SJSA1 (cell line): ENCODE data around the gene MRC2. TPM values are rescaled to one million over a fixed set of nuclear protein-coding genes. Genes with fewer than 3 reads are reported as not detected.
A peak's percentile ranks its signal among the peaks of the same experiment; 100 is the strongest.

ENCODE experiments used
- DNase-seq, 2 experiments: peaks; one replicate each; pipeline ENCODE4 v3.0.0-alpha.2; 2015 to 2020; ENCODE audit warnings: low spot score in 2 of 2, low read depth in 1 of 2
- H3K27ac ChIP-seq: fragments of 250-450 bp; sonication (Bioruptor Pico); 2 replicates; pipeline ENCODE4 v1.5.1; 2020; ENCODE audit warnings: mild to moderate bottlenecking, moderate library complexity
- H3K27me3 ChIP-seq: fragments of 250-450 bp; sonication (Bioruptor Pico); replicated peaks from 2 replicates; pipeline ENCODE4 v1.5.1; 2020; ENCODE audit warnings: mild to moderate bottlenecking, moderate library complexity
- H3K36me3 ChIP-seq: fragments of 250-450 bp; sonication (Bioruptor Pico); 2 replicates; pipeline ENCODE4 v1.5.1; 2020; ENCODE audit warnings: mild to moderate bottlenecking
- H3K4me1 ChIP-seq: fragments of 250-450 bp; sonication (Bioruptor Pico); replicated peaks from 2 replicates; pipeline ENCODE4 v1.6.1; 2021; ENCODE audit warnings: mild to moderate bottlenecking
- H3K4me3 ChIP-seq: fragments of 250-450 bp; sonication (Bioruptor Pico); 2 replicates; pipeline ENCODE4 v1.5.1; 2020; ENCODE audit warnings: mild to moderate bottlenecking
- H3K9me3 ChIP-seq: fragments of 250-450 bp; sonication (Bioruptor Pico); replicated peaks from 2 replicates; pipeline ENCODE4 v1.5.1; 2020; ENCODE audit warnings: mild to moderate bottlenecking
- total RNA-seq: library from RNA; depleted of rRNA; stranded (reverse); fragments of >200 nt; shearing (Covaris generic); gene quantifications from 2 replicates; pipeline ENCODE4 v1.2.3, GENCODE V29; 2014

MRC2 gene
- total RNA-seq, 1 experiment from 2014 or later = 202 TPM

- H3K27me3 ChIP-seq = no peaks in the 10 kb centered on the region
- H3K27ac ChIP-seq = no peak overlapping the region
- DNase-seq = no peak
- H3K36me3 ChIP-seq = peaks cover 22% of the 10 kb centered on the region
- no peaks in the 10 kb centered on the region for H3K9me3 ChIP-seq
- H3K4me3 ChIP-seq = no peak overlapping the region
- H3K4me1 ChIP-seq = no peaks in the 10 kb centered on the region
Observed at GRCh38 chr17:62618647-62619416, 8.6 kb upstream of the MRC2 start.

DNA sequence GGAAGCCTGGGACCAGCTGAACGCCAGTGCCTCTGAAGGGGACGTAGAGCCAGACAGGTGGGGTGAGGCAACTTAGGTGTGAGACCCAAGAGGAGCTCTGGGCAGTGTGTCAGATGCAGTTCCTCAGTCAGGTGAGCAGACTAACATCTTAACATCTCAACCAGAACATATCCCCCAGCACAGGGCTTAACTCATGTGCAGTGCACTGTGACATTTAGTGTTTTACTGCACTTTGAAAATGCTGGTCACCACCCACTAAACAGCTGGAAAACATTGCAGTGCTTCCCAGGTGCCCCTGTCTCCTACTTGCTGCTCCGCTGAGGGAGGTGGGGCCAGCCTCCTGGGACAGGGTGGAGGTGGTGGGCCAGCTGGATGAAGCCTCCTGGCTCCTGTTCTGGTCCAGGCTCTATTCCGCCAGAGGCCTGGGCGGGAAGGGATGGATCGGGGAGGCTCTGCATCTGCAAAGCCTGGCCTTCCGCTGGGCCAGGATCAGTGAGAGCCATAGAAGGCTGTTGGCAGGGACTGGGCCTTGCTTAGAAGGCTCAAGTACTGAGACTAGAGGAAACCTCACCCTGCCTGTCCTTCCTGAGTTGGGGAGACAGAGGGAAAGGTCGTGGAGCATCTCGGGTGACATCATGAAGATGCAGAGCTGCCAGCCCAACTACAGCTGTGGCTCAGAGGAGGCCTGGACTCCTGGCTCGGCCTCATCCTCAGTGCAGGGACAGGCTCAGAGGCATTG lies 7.9 kb upstream of the MRC2 start:
- Histone ChIP-seq H3K36me3 (peaks cover 18% of the 10 kb centered on the region), H3K9me3 (no peaks in the 10 kb centered on the region), H3K4me3 (no peak overlapping the region), H3K27ac (no peak overlapping the region), H3K4me1 (no peaks in the 10 kb centered on the region), H3K27me3 (no peaks in the 10 kb centered on the region)
- no peak for DNase-seq

GRCh38 chr17:62621223-62621622 lies 6.2 kb upstream of the MRC2 start:
- H3K4me1 ChIP-seq = no peaks in the 10 kb centered on the region
- no peak overlapping the region for H3K4me3 ChIP-seq

DNA sequence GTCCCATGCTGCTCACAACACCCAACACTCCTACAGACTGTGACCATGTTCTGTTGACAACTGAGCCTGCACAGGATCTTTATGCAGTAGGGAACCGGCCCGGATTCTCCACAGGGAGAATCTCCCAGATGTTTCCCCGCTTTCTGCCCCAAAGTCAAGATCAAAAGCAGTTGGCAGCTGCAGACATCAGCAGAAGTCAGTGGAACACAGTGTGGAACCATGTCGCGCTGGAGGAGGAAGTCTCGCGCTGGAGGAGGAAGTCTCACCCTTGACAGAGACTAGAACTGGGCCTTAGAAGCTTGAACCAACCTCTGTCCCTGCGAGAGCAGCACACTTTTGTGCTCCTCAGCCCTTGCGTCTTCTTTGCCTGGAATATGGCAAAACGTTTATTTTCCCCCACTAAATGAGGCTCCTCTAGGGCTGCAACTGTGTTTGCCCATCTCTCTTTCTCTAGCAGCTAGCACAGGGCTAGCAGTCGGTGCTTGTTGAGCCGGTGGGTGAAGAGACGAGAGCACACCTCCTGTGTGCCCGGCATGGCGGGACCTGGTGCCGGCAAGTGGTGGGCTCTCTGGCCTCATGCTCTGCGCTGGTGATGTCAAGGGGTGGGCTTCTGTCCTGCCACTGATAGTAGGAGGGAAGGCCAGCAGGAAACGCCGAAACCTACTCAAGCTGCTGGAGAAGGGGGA lies 2.1 kb upstream of the MRC2 start:
- no peaks in the 10 kb centered on the region for H3K9me3 ChIP-seq
- peaks cover 15% of the 10 kb centered on the region for H3K36me3 ChIP-seq
- no peak overlapping the region for H3K4me3 ChIP-seq
- peaks cover 30% of the 10 kb centered on the region for H3K4me1 ChIP-seq
- H3K27ac ChIP-seq = no peak overlapping the region
- DNase-seq = no peak
- H3K27me3 ChIP-seq = no peaks in the 10 kb centered on the region

More at GRCh38 chr17:62621223-62621622, 6.2 kb upstream of the MRC2 start:
- Histone ChIP-seq H3K9me3 (no peaks in the 10 kb centered on the region), H3K36me3 (peaks cover 5% of the 10 kb centered on the region), H3K27ac (no peak overlapping the region), H3K27me3 (no peaks in the 10 kb centered on the region)
- no peak for DNase-seq

- no peaks in the 10 kb centered on the region for H3K27me3 ChIP-seq
- peaks cover 35% of the 10 kb centered on the region for H3K4me1 ChIP-seq
- DNase-seq = no peak
- H3K27ac ChIP-seq = no peak overlapping the region
- H3K36me3 ChIP-seq = peaks cover 15% of the 10 kb centered on the region
- H3K4me3 ChIP-seq = no peak overlapping the region
- no peaks in the 10 kb centered on the region for H3K9me3 ChIP-seq
Observed at GRCh38 chr17:62625870-62626200, 1.6 kb upstream of the MRC2 start.

DNA sequence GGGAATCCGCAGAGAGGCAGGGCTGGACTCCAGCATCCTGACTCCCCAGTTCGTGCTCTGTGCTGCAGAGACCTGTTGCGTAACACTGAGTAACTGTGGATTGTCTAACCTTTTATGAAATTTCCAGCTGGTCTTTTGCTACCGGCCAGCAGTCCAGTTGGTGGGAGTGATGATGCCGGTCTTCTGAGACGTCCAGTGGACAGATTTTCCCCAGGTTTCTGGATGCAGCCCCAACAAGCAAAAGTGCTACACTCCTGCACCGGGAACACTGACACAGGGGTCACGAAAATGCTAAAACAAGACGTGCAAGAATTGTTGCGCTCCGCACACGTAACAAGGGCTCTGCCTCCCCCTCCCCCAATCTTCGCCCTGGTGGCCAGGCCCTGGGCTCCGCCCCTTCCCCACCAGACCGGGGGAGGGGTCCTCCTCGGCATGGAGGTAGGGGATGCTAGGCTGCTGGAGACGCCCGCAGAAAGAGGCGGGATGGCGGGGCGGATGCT lies 701 bp upstream of the MRC2 start:
- peak; percentile 69 to 79 for DNase-seq
- Histone ChIP-seq H3K36me3 (peaks cover 23% of the 10 kb centered on the region), H3K27me3 (no peaks in the 10 kb centered on the region), H3K27ac (peak overlapping the region; percentile 67), H3K4me1 (peaks cover 36% of the 10 kb centered on the region), H3K9me3 (no peaks in the 10 kb centered on the region), H3K4me3 (peak overlapping the region; percentile 90)

- Histone ChIP-seq H3K4me1 (peaks cover 47% of the 10 kb centered on the region), H3K27ac (peak overlapping the region; percentile 67), H3K36me3 (peaks cover 32% of the 10 kb centered on the region), H3K4me3 (peak overlapping the region; percentile 90), H3K9me3 (no peaks in the 10 kb centered on the region), H3K27me3 (no peaks in the 10 kb centered on the region)
- peak; percentile 80 to 82 for DNase-seq
Observed at GRCh38 chr17:62627904-62628633, 599 bp downstream of the MRC2 start.

- H3K4me1 ChIP-seq = peaks cover 56% of the 10 kb centered on the region
- peak overlapping the region; percentile 67 for H3K27ac ChIP-seq
- H3K27me3 ChIP-seq = no peaks in the 10 kb centered on the region
- H3K4me3 ChIP-seq = peak overlapping the region; percentile 90
- DNase-seq = peak; percentile 68 to 71
- peaks cover 31% of the 10 kb centered on the region for H3K36me3 ChIP-seq
- no peaks in the 10 kb centered on the region for H3K9me3 ChIP-seq
Observed at GRCh38 chr17:62628831-62629555, 1.5 kb downstream of the MRC2 start.

GRCh38 chr17:62629556-62630364 lies 2.3 kb downstream of the MRC2 start:
- H3K27ac ChIP-seq = no peak overlapping the region
- H3K9me3 ChIP-seq = no peaks in the 10 kb centered on the region
- no peaks in the 10 kb centered on the region for H3K27me3 ChIP-seq
- H3K4me1 ChIP-seq = peaks cover 61% of the 10 kb centered on the region
- peaks cover 31% of the 10 kb centered on the region for H3K36me3 ChIP-seq
- peak overlapping the region; percentile 90 for H3K4me3 ChIP-seq
- DNase-seq = no peak

GRCh38 chr17:62630365-62631085 lies 3.1 kb downstream of the MRC2 start:
- DNase-seq = no peak
- H3K27ac ChIP-seq = no peak overlapping the region
- H3K4me3 ChIP-seq = no peak overlapping the region

GRCh38 chr17:62631086-62631935 lies 3.8 kb downstream of the MRC2 start:
- no peak overlapping the region for H3K27ac ChIP-seq
- peaks cover 61% of the 10 kb centered on the region for H3K4me1 ChIP-seq
- no peak for DNase-seq
- no peaks in the 10 kb centered on the region for H3K27me3 ChIP-seq
- H3K36me3 ChIP-seq = peaks cover 31% of the 10 kb centered on the region
- H3K4me3 ChIP-seq = no peak overlapping the region
- H3K9me3 ChIP-seq = no peaks in the 10 kb centered on the region

More at GRCh38 chr17:62630365-62631085, 3.1 kb downstream of the MRC2 start:
- no peaks in the 10 kb centered on the region for H3K9me3 ChIP-seq
- H3K4me1 ChIP-seq = peaks cover 61% of the 10 kb centered on the region
- no peaks in the 10 kb centered on the region for H3K27me3 ChIP-seq
- H3K36me3 ChIP-seq = peaks cover 31% of the 10 kb centered on the region
